ENCODE results near the gene RERE. TPM values are rescaled to one million over a fixed set of nuclear protein-coding genes. Genes with fewer than 3 reads are reported as not detected.

The RERE gene
- total RNA-seq, 2 donors from 2014 or later: 144 to 174 TPM

DNA sequence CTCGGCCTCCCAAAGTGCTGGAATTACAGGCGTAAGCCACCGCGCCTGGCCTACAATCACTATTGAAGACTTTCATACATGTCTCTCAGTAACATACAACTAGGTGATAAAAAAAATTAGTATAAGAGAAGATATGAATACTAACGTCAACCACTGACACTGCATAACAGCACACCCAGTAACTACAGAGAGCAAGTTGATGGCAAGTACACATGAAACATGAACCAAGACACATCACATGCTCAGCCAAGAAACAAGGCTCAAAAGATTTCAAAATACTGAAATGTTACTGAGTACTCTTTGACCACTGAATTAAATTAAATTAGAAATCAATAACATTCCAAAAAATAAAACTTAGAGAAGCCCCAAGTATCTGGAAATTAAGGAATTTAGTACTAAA lies 331.4 kb downstream of the RERE start:
- DNase-seq (ENCODE audit: low spot score) (no peak), ATAC-seq (ENCODE audit: insufficient number of reproducible peaks, low FRiP score, low read depth) (no peak)
- H3K27me3 ChIP-seq (replicated peaks; ENCODE audit: insufficient read depth): no peaks in the 10 kb centered on the region

DNA sequence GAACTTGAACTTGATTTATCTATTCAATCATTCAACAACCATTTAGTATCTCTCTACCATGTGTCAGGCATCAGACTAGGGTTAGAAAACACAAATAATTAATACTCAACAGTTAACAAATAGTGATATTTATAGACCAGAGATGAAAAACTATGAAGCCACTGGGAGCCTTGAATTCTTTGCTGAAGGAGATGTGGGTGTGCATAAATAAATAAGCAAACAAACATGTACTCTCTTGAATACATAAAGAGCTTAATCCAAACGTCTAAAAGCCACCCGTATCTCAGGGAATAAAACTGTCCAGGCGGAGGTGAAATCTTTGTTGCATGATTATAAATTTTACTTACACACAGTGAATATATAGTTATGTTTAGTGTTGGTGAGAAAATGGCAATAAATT lies 333.9 kb downstream of the RERE start:
- ATAC-seq (ENCODE audit: insufficient number of reproducible peaks, low FRiP score, low read depth) (no peak), DNase-seq (ENCODE audit: low spot score) (no peak)
- H3K27ac ChIP-seq: no peak overlapping the region
- no peaks in the 10 kb centered on the region for H3K9me3 ChIP-seq
- H3K4me1 ChIP-seq (ENCODE audit: control insufficient read depth in 1 of 2, low read depth in 2 of 2): peaks cover 0 to 2% of the 10 kb centered on the region in 2 donors
- TF ChIP-seq CTCF (IDR thresholded peaks at IDR 0.05): no peak
- H3K4me3 ChIP-seq: no peak overlapping the region
- H3K27me3 ChIP-seq (replicated peaks; ENCODE audit: insufficient read depth): no peaks in the 10 kb centered on the region
- H3K36me3 ChIP-seq: no peaks in the 10 kb centered on the region

More for the DNA sequence above, 331.4 kb downstream of the RERE start:
- no peak overlapping the region for H3K4me3 ChIP-seq
- H3K9me3 ChIP-seq: no peaks in the 10 kb centered on the region
- no peak overlapping the region for H3K27ac ChIP-seq
- H3K4me1 ChIP-seq (ENCODE audit: control insufficient read depth in 1 of 2, low read depth in 2 of 2): no peaks in the 10 kb centered on the region
- no peaks in the 10 kb centered on the region for H3K36me3 ChIP-seq
- TF ChIP-seq CTCF (IDR thresholded peaks at IDR 0.05): no peak

GRCh38 chr1:8482979-8483381 lies 334.5 kb downstream of the RERE start:
- ATAC-seq (ENCODE audit: insufficient number of reproducible peaks, low FRiP score, low read depth): no peak
- no peak for TF ChIP-seq CTCF (IDR thresholded peaks at IDR 0.05)

DNA sequence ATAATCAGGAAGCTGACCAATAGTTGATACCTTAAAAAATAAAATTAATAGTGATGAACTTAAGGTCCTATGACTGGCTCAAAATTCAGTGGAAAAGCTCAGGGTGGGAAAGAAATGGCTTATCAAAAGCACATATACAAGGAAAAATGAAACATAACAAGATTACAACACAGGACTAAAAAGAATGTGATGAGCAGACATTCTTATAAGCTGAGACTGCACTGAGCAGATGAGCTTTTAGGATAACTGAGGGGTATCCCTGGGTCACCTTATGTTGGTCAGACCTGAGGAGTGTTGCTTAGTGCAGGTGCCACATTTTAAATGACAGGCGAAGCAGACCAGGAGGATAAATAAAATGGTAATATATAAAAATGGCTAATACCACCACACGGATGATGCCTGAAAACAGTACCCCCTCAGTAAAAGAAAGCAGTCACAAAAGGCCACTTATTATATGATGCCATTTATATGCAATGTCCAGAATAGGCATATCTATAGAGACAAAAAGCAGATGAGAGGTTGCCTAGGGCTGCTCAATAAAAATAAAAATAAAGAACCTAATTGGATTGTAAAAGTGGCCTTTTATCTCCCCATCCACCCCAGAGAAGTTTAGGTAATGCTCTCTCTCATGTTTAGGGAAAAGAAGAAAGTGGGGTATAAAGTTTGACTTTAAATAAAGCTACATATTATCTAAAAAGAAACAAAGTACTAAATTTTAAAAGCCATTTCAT lies 335.6 kb downstream of the RERE start:
- Histone ChIP-seq H3K4me1 (ENCODE audit: control insufficient read depth in 1 of 2, low read depth in 2 of 2) (peaks cover 0 to 20% of the 10 kb centered on the region in 2 donors), H3K9me3 (no peaks in the 10 kb centered on the region), H3K27ac (no peak overlapping the region), H3K27me3 (replicated peaks; ENCODE audit: insufficient read depth) (no peaks in the 10 kb centered on the region), H3K4me3 (no peak overlapping the region), H3K36me3 (no peaks in the 10 kb centered on the region)
- no peak for DNase-seq (ENCODE audit: low spot score)
- no peak for TF ChIP-seq CTCF (IDR thresholded peaks at IDR 0.05)
- ATAC-seq (ENCODE audit: insufficient number of reproducible peaks, low FRiP score, low read depth): no peak

More at GRCh38 chr1:8482979-8483381, 334.5 kb downstream of the RERE start:
- Histone ChIP-seq H3K27me3 (replicated peaks; ENCODE audit: insufficient read depth) (no peaks in the 10 kb centered on the region), H3K4me1 (ENCODE audit: control insufficient read depth in 1 of 2, low read depth in 2 of 2) (peaks cover 0 to 8% of the 10 kb centered on the region in 2 donors), H3K36me3 (no peaks in the 10 kb centered on the region), H3K4me3 (no peak overlapping the region), H3K9me3 (no peaks in the 10 kb centered on the region), H3K27ac (no peak overlapping the region)
- no peak for DNase-seq (ENCODE audit: low spot score)

GRCh38 chr1:8478566-8478965 lies 338.9 kb downstream of the RERE start:
- Histone ChIP-seq H3K27ac (peak overlapping the region in 1 of 2 donors; percentile 37), H3K36me3 (no peaks in the 10 kb centered on the region), H3K4me3 (no peak overlapping the region), H3K27me3 (replicated peaks; ENCODE audit: insufficient read depth) (no peaks in the 10 kb centered on the region), H3K4me1 (ENCODE audit: control insufficient read depth in 1 of 2, low read depth in 2 of 2) (peaks cover 6 to 31% of the 10 kb centered on the region in 2 donors), H3K9me3 (no peaks in the 10 kb centered on the region)
- TF ChIP-seq CTCF (IDR thresholded peaks at IDR 0.05): no peak
- no peak for ATAC-seq (ENCODE audit: insufficient number of reproducible peaks, low FRiP score, low read depth)
- no peak for DNase-seq (ENCODE audit: low spot score)
